HCT116 (cell line): ENCODE results near the gene MOB3A. TPM values are rescaled to one million over a fixed set of nuclear protein-coding genes. Genes with fewer than 3 reads are reported as not detected.

Experiments used
- ATAC-seq: fragments of 200-7000 bp; cut with Tn5 transposase; 2 replicates; pipeline ENCODE4 v1.9.1; 2020; ENCODE audit warnings: mild to moderate bottlenecking, moderate library complexity
- BruUV-seq: library from RNA; stranded (reverse); fragments of 400-500 nt; replicated peaks from 2 replicates; lab custom pipeline; 2021; lab: Mats Ljungman, UMichigan
- CTCF ChIA-PET: fragments of 300-600 bp; sonication (Branson Sonifier 250); formaldehyde crosslinking; loops from one replicate; lab custom pipeline; 2021; ENCODE audit warnings: antibody characterized with exemption; lab: Charles Lee
- POLR2A ChIA-PET: fragments of 300-600, 350-600 bp; sonication (Branson Sonifier 250); formaldehyde crosslinking; loops from one replicate; lab custom pipeline; 2021; ENCODE audit warnings: antibody characterized with exemption; lab: Charles Lee
- RAD21 ChIA-PET, 2 experiments: fragments of 300-600 bp; sonication (Branson Sonifier 250); formaldehyde crosslinking; loops; one replicate each; lab custom pipeline; 2023; ENCODE audit warnings: low total read pairs in 2 of 2; ENCODE audit not compliant: uncharacterized antibody in 2 of 2, unreplicated experiment in 2 of 2, low non-redundant PET in 1 of 2; lab: Charles Lee
- DNase-seq: peaks from one replicate; pipeline ENCODE4 v3.0.0-alpha.2; 2010; ENCODE audit warnings: low read depth, low spot score
- H2AFZ ChIP-seq: fragments of 200-600 bp; shearing (Covaris generic), sonication (generic); 2 replicates; pipeline ENCODE4 v1.6.1; 2017; ENCODE audit warnings: low read depth, mixed run types, mixed read lengths, antibody characterized with exemption, low read length; ENCODE audit not compliant: poor library complexity, severe bottlenecking
- H3K27ac ChIP-seq: 2 replicates; pipeline ENCODE4 v1.5.1; 2012; ENCODE audit warnings: low read depth, low read length
- H3K27me3 ChIP-seq: fragments of 200-600 bp; sonication (generic); 2 replicates; pipeline ENCODE4 v1.6.1; 2016; ENCODE audit warnings: mixed run types, low read length, mixed read lengths; ENCODE audit not compliant: insufficient read depth
- H3K36me3 ChIP-seq, 2 experiments: fragments of 200-500 bp in 1 of 2; fragments of 200-600 bp in 1 of 2; sonication (Bioruptor generic) in 1 of 2; sonication (generic) in 1 of 2; 2 replicates each; pipeline versions ENCODE4 v1.5.1 to v1.6.1; 2014 to 2016; ENCODE audit warnings: low read length in 2 of 2, inconsistent platforms in 1 of 2, mixed read lengths in 1 of 2, mixed run types in 1 of 2; ENCODE audit not compliant: insufficient read depth in 2 of 2, control insufficient read depth in 1 of 2
- H3K4me1 ChIP-seq, 2 experiments: fragments of 200-600 bp in 1 of 2; sonication (generic) in 1 of 2; 2 replicates each; pipeline versions ENCODE4 v1.5.1 to v1.6.1; 2012 to 2017; ENCODE audit warnings: low read length in 2 of 2, inconsistent platforms in 1 of 2, mild to moderate bottlenecking in 1 of 2, mixed read lengths in 1 of 2, mixed run types in 1 of 2, moderate library complexity in 1 of 2; ENCODE audit not compliant: insufficient read depth in 2 of 2, control insufficient read depth in 1 of 2
- H3K4me2 ChIP-seq: fragments of 200-600 bp; sonication (generic); 2 replicates; pipeline ENCODE4 v1.6.1; 2017; ENCODE audit warnings: mixed run types, low read length, mixed read lengths
- H3K4me3 ChIP-seq, 2 experiments: fragments of 200-600 bp in 1 of 2; sonication (generic) in 1 of 2; replicated peaks in 1 of 2; 2 replicates each; pipeline ENCODE4 v1.5.1; 2011 to 2016; ENCODE audit warnings: low read length in 2 of 2, control low read depth in 1 of 2, low read depth in 1 of 2, mild to moderate bottlenecking in 1 of 2, mixed read lengths in 1 of 2, mixed run types in 1 of 2
- H3K79me2 ChIP-seq: fragments of 200-600 bp; sonication (generic); 2 replicates; pipeline ENCODE4 v1.6.1; 2017; ENCODE audit warnings: mild to moderate bottlenecking, mixed run types, low read length, moderate library complexity, mixed read lengths; ENCODE audit not compliant: insufficient read depth
- H3K9ac ChIP-seq: fragments of 200-600 bp; sonication (generic); 2 replicates; pipeline ENCODE4 v1.6.1; 2016; ENCODE audit warnings: low read length, mixed read lengths
- H3K9me2 ChIP-seq: fragments of 200-600 bp; sonication (generic), shearing (Covaris generic); 2 replicates; pipeline ENCODE4 v1.6.1; 2017; ENCODE audit warnings: mixed run types, mild to moderate bottlenecking, moderate library complexity; ENCODE audit not compliant: insufficient read depth
- H3K9me3 ChIP-seq, 2 experiments: fragments of 200-500 bp in 1 of 2; fragments of 200-600 bp in 1 of 2; sonication (Bioruptor generic) in 1 of 2; sonication (generic) in 1 of 2; 2 replicates each; pipeline ENCODE4 v1.6.1; 2014 to 2017; ENCODE audit warnings: low read length in 2 of 2, mixed read lengths in 2 of 2, inconsistent platforms in 1 of 2, low read depth in 1 of 2, mild to moderate bottlenecking in 1 of 2, mixed run types in 1 of 2, moderate library complexity in 1 of 2; ENCODE audit not compliant: control insufficient read depth in 1 of 2, insufficient read depth in 1 of 2
- H4K20me1 ChIP-seq: fragments of 200-600 bp; sonication (generic), shearing (Covaris generic); 2 replicates; pipeline ENCODE4 v1.6.1; 2017; ENCODE audit warnings: mixed run types, mild to moderate bottlenecking, moderate library complexity; ENCODE audit not compliant: insufficient read depth
- JUND ChIP-seq: IDR thresholded peaks from 2 replicates; pipeline ENCODE4 v1.6.1; 2012
- POLR2AphosphoS5 ChIP-seq: IDR thresholded peaks from 2 replicates; pipeline ENCODE4 v1.6.1; 2011; ENCODE audit warnings: mild to moderate bottlenecking, low read depth, low read length, moderate library complexity
- SP1 ChIP-seq: IDR thresholded peaks from 2 replicates; pipeline ENCODE4 v1.6.1; 2012; ENCODE audit warnings: low read depth
- TCF7L2 ChIP-seq: IDR thresholded peaks from 2 replicates; pipeline ENCODE4 v1.7.0; 2011; ENCODE audit warnings: borderline replicate concordance, inconsistent platforms; ENCODE audit not compliant: insufficient read depth, insufficient read length; ENCODE audit errors: extremely low read depth
- ZFX ChIP-seq: fragments of 450-650 bp; IDR thresholded peaks from 2 replicates; pipeline ENCODE4 v1.6.1; 2017
- intact Hi-C: fragments of 100-400 bp; cut with micrococcal nuclease; formaldehyde crosslinking; loops from 2 replicates; pipeline ENCODE4 v1.10.0; 2022
- total RNA-seq: library from RNA; stranded (reverse); gene quantifications from one replicate; pipeline ENCODE4 v1.2.1, GENCODE V29; 2021; ENCODE audit not compliant: unreplicated experiment
- TF ChIP-seq, protein P1 (sequence below): IDR thresholded peaks from 2 replicates; pipeline ENCODE4 v1.6.1; 2011; ENCODE audit warnings: mild to moderate bottlenecking, low read length, moderate library complexity; ENCODE audit not compliant: insufficient replicate concordance; ENCODE audit errors: extremely low read depth
- TF ChIP-seq, protein P2 (sequence below): IDR thresholded peaks from 2 replicates; pipeline ENCODE4 v1.6.1; 2012

MOB3A gene
- total RNA-seq, 1 experiment from 2014 or later, result 32.1 TPM

DNA sequence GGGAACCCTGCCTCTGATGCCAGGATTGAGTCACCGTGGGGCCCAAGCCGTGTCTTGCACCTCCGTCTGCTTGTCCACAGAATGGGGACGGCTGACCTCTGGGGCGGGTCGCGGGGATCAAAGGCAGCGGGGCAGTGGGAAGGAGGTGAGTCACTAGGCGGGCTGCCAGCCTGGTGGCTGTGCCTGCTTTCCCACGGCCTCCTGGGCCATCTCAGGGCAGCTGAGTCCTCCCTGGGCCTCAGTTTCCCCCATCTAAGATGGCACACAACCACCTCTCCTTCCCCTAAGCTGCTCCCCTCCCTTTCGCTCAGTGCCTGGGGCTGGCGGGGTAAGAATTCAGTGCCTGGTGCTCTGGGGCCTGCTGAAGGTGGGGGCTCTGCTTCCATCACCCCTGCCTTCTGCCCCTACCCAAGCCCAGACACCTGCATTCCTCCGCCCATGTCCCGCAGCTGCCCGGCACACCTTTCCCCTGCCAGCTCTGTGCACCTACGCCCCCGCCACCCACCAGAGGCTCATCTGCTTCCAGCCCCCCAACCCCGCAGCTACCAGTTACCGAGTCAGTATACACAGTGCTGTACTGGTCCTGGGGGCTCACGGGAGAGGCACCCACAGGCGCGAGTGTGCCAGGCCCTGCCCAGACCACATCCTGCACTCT is 48.5 kb downstream of the MOB3A start:
- Histone ChIP-seq H3K9me3 (no peaks in the 10 kb centered on the region), H3K79me2 (peaks cover 52% of the 10 kb centered on the region), H3K4me3 (peak overlapping the region; percentile 3 to 11; a peak in 1 of 4 replicates), H3K4me2 (peak overlapping the region; percentile 100), H4K20me1 (peaks cover 5% of the 10 kb centered on the region; the same call in 1 of the 2 replicates), H3K9me2 (no peaks in the 10 kb centered on the region), H3K36me3 (peaks cover 5 to 20% of the 10 kb centered on the region in 2 experiments; a peak in 3 of 4 replicates), H3K9ac (peak overlapping the region; percentile 45), H3K4me1 (peaks cover 52 to 83% of the 10 kb centered on the region in 2 experiments), H2AFZ (no peak overlapping the region), H3K27ac (peak overlapping the region; percentile 56), H3K27me3 (no peaks in the 10 kb centered on the region)
- ATAC-seq (peak; percentile 24), DNase-seq (no peak)
- intact Hi-C loops, result no loop called here
- TF ChIP-seq, protein P1, sequence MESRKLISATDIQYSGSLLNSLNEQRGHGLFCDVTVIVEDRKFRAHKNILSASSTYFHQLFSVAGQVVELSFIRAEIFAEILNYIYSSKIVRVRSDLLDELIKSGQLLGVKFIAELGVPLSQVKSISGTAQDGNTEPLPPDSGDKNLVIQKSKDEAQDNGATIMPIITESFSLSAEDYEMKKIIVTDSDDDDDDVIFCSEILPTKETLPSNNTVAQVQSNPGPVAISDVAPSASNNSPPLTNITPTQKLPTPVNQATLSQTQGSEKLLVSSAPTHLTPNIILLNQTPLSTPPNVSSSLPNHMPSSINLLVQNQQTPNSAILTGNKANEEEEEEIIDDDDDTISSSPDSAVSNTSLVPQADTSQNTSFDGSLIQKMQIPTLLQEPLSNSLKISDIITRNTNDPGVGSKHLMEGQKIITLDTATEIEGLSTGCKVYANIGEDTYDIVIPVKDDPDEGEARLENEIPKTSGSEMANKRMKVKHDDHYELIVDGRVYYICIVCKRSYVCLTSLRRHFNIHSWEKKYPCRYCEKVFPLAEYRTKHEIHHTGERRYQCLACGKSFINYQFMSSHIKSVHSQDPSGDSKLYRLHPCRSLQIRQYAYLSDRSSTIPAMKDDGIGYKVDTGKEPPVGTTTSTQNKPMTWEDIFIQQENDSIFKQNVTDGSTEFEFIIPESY, result no peak
- TF ChIP-seq SP1, result 0 out of 2 replicates have a peak, but pooled peaks have one; percentile 22
- no peak for TF ChIP-seq ZFX
- peak; percentile 64; the same call in 1 of the 2 replicates for TF ChIP-seq JUND
- peak; percentile 67 for TF ChIP-seq POLR2AphosphoS5
- TF ChIP-seq, protein P2, sequence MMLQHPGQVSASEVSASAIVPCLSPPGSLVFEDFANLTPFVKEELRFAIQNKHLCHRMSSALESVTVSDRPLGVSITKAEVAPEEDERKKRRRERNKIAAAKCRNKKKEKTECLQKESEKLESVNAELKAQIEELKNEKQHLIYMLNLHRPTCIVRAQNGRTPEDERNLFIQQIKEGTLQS, result no peak
- TF ChIP-seq TCF7L2, result peak; percentile 99
- no TSS peak for BruUV-seq
- POLR2A ChIA-PET, result interaction anchor here (1.0 to 2.0 kb wide), 3 partner anchors 13 to 16 kb away, joined by 5 to 11 read pairs (median 6); no protein-coding TSS in a partner anchor
- RAD21 ChIA-PET, result interaction anchor here in 1 of 2 experiments (0.5 kb wide), 1 partner anchor 28 kb away, joined by 5 read pairs; no protein-coding TSS in a partner anchor
- CTCF ChIA-PET, result no interaction called here
